Tibial nerve (tissue), 4 donors: ENCODE results near the gene TTC6. TPM values are rescaled to one million over a fixed set of nuclear protein-coding genes. Genes with fewer than 3 reads are reported as not detected.

ENCODE experiments used
- DNase-seq, 2 donors: peaks; one replicate each; pipeline ENCODE4 v3.0.0-alpha.2; 2019; ENCODE audit warnings: low spot score in 2 of 2
- H3K27ac ChIP-seq, 4 donors: fragments of 200-600 bp; sonication (generic) in 3 of 4; one replicate each; pipeline ENCODE4 v1.5.1; 2017 to 2019; ENCODE audit warnings: mild to moderate bottlenecking in 1 of 4
- H3K27me3 ChIP-seq, 2 donors: fragments of 200-600 bp; sonication (generic) in 1 of 2; one replicate each; pipeline versions ENCODE4 v1.5.1 to v1.6.0; 2017 to 2019
- H3K36me3 ChIP-seq, 3 donors: fragments of 200-600 bp; sonication (generic); one replicate each; pipeline ENCODE4 v1.5.1; 2018 to 2019
- H3K4me1 ChIP-seq, 4 donors: fragments of 200-600 bp; sonication (generic) in 3 of 4; one replicate each; pipeline ENCODE4 v1.5.1; 2017 to 2019
- H3K4me3 ChIP-seq, 4 donors: fragments of 200-600 bp; sonication (generic) in 3 of 4; one replicate each; pipeline ENCODE4 v1.5.1; 2017 to 2019; ENCODE audit warnings: mild to moderate bottlenecking in 1 of 4, moderate library complexity in 1 of 4
- H3K9me3 ChIP-seq, 4 donors: fragments of 200-600 bp; sonication (generic) in 3 of 4; one replicate each; pipeline ENCODE4 v1.5.1; 2017 to 2019
- CTCF ChIP-seq, 5 experiments: fragments of 200-600 bp in 3 of 5; fragments of 450-650 bp in 2 of 5; sonication (generic) in 3 of 5; IDR thresholded peaks; one replicate each; pipeline ENCODE4 v1.5.1; 2016 to 2019; ENCODE audit warnings: antibody characterized with exemption in 5 of 5, mild to moderate bottlenecking in 3 of 5, moderate library complexity in 2 of 5
- EP300 ChIP-seq, 2 donors: sonication (generic); formaldehyde crosslinking; IDR thresholded peaks; one replicate each; pipeline ENCODE4 v1.6.1; 2017; ENCODE audit warnings: antibody characterized with exemption in 2 of 2, mild to moderate bottlenecking in 1 of 2
- POLR2A ChIP-seq, 2 donors: fragments of 450-650 bp; IDR thresholded peaks; one replicate each; pipeline ENCODE4 v1.6.1; 2017; ENCODE audit warnings: antibody characterized with exemption in 2 of 2, mild to moderate bottlenecking in 2 of 2, moderate library complexity in 2 of 2
- WGBS, 2 donors: methylation state at CpG; one replicate each; pipeline ENCODE4 v1.1.5; 2018; 5-methylcytosine and 5-hydroxymethylcytosine counted together
- total RNA-seq, 4 donors: library from RNA; depleted of rRNA; stranded (reverse); fragments of >200 nt; gene quantifications; one replicate each; pipeline ENCODE4 v1.1.0, GENCODE V29; 2016

The TTC6 gene
- total RNA-seq, 4 donors from 2014 or later, result not detected

GRCh38 chr14:37620856-37621255 is 25.4 kb downstream of the TTC6 start:
- no peak for DNase-seq
- Histone ChIP-seq H3K4me3 (no peak overlapping the region), H3K36me3 (no peaks in the 10 kb centered on the region), H3K27me3 (peaks cover 0 to 29% of the 10 kb centered on the region in 2 donors), H3K4me1 (peaks cover 0 to 9% (median 0%) of the 10 kb centered on the region in 4 donors), H3K27ac (no peak overlapping the region), H3K9me3 (peaks cover 0 to 12% (median 3%) of the 10 kb centered on the region in 4 donors)
- TF ChIP-seq EP300 (IDR thresholded peaks at IDR 0.05) (no peak), POLR2A (IDR thresholded peaks at IDR 0.05) (no peak), CTCF (IDR thresholded peaks at IDR 0.05) (no peak)

DNA sequence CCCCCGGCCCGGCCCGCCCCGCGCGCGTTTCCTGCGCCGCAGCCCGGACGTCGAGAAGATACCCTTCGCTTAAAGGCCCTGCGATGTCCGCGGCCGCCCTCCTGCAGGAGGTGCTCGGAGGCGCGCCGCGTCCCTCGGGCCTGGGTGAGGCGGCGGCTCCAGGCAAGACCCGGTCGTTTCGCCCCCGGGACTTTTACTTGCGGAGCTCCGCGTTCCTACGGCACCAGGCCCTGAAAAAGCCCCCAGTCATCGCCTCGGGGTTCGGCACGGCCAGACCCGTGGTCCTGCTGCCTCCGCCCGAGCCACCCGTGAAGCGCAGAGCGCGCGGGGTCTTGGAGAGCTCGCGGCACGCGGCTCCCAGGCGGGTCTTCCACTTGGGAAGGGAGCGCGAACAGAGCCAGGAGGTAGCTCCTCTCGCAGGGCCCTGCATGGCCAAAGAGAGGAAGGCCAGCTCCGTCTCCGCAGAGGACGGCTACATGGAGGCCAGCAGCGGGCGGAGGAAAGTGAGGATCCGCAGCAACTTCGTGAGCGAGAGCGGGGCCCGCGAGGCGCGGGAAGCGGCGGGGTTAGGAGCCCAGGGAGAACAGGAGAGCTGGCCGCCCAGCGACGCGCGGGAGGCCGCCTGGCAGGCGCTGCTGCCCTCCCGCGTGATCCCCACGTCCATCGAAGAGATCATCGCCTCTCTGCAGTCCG is 26.9 kb downstream of the TTC6 start:
- Histone ChIP-seq H3K36me3 (no peaks in the 10 kb centered on the region), H3K27me3 (peaks cover 0 to 29% of the 10 kb centered on the region in 2 donors), H3K9me3 (no peaks in the 10 kb centered on the region), H3K4me3 (peak overlapping the region in 1 of 4 donors; percentile 33), H3K27ac (no peak overlapping the region), H3K4me1 (peaks cover 0 to 9% (median 0%) of the 10 kb centered on the region in 4 donors)
- no peak for DNase-seq
- 4 to 5% methylated on average over 25 to 27 of the region's 81 CpGs for WGBS, 2 donors
- TF ChIP-seq CTCF (IDR thresholded peaks at IDR 0.05) (no peak), EP300 (IDR thresholded peaks at IDR 0.05) (no peak), POLR2A (IDR thresholded peaks at IDR 0.05) (no peak)

DNA sequence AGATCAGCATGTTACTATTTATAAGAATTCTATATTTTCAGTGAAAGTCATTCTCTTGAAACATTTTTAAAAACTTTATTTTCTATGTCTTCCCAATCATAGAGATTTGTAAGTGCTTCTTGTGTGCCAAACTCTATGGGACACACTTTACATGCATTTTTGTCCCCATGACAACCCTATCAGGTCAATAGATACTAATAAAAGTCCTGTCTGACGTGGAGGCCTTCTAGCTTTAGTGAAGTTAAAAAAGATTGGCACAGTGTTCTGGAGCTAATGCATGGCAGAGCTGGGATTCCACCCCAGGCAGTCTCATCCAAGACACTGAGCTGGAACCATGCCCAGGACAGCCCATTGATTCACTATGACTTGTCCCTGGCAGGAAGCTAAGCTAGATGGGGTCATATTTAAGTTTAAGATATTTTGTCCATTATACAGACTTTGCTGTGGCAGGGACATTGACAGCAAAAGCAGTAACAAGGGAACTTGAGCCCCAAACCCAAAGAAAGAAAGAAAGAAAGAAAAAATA is 28.1 kb downstream of the TTC6 start:
- TF ChIP-seq EP300 (IDR thresholded peaks at IDR 0.05) (no peak), POLR2A (IDR thresholded peaks at IDR 0.05) (no peak), CTCF (IDR thresholded peaks at IDR 0.05) (no peak)
- peaks cover 0 to 29% of the 10 kb centered on the region in 2 donors for H3K27me3 ChIP-seq
- H3K9me3 ChIP-seq, result peaks cover 0 to 8% (median 0%) of the 10 kb centered on the region in 4 donors
- H3K4me3 ChIP-seq, result no peak overlapping the region
- 68 to 78% methylated on average over 1 of the region's 1 CpG for WGBS, 2 donors
- no peak overlapping the region for H3K27ac ChIP-seq
- H3K36me3 ChIP-seq, result no peaks in the 10 kb centered on the region
- H3K4me1 ChIP-seq, result peaks cover 0 to 9% (median 0%) of the 10 kb centered on the region in 4 donors
- DNase-seq, result no peak

DNA sequence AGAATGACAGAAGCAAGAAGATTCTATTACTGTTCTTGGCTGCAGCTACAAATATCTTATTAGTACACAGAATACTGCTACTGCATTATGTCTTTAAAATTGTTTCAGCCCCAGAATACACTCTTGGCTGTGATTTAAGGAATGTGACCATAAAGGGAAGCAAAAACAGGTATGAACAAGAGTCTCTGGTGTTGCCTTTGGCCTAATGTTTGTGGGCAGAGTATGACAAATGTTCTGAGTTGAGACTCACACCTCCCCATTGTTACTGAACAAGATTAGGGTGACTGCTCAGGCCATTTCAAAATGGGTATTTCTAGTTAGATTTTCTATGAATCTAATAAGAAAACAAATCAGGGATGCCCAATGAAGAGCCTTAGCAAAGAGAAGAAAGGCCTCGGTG is 28.5 kb downstream of the TTC6 start:
- Histone ChIP-seq H3K9me3 (peaks cover 0 to 13% (median 1%) of the 10 kb centered on the region in 4 donors), H3K4me3 (no peak overlapping the region), H3K36me3 (no peaks in the 10 kb centered on the region), H3K4me1 (peaks cover 0 to 9% (median 0%) of the 10 kb centered on the region in 4 donors), H3K27me3 (peaks cover 0 to 29% of the 10 kb centered on the region in 2 donors), H3K27ac (no peak overlapping the region)
- no peak for DNase-seq
- no peak for TF ChIP-seq CTCF (IDR thresholded peaks at IDR 0.05)
- TF ChIP-seq POLR2A (IDR thresholded peaks at IDR 0.05), result no peak
- 90 to 100% methylated on average over 1 of the region's 1 CpG for WGBS, 2 donors
